ENCODE measurements around the gene PNPLA6.
"Not testable (repeated sequence)": the region's sequence is repeated elsewhere in the genome, so short reads cannot be mapped to it uniquely, and the experiment has no call there.

The PNPLA6 gene

DNA sequence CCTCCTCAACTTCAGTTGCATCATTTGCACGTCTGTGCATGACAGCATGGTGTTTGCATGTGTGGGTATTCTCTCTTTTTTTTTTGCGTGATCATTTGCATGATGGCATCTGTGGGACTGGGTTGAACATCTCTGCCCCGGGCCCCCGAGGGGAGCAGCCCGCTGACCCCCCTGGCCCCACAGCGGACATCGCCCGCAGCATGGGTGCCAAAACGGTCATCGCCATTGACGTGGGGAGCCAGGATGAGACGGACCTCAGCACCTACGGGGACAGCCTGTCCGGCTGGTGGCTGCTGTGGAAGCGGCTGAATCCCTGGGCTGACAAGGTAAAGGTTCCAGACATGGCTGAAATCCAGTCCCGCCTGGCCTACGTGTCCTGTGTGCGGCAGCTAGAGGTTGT, 23.1 kb downstream of the PNPLA6 start:
- no peak for DNase-seq

DNA sequence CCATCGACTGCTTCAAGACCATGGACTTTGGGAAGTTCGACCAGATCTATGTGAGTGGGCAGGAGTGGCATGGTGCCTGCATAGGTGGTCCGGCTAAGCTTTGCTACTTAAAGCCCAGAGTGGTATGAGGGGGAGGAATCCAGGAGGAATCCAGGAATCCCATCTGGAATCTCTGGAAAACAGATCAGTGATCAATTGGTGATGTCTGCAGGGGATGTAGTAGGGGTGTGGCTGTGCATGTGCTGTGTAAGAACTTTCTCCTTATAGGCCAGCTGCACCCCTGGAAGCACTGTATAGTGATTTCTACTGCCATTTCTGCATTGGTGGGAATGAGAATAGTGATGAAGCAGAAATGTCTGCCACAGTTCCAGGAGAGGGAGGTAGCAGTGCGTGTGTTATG, 23.6 kb downstream of the PNPLA6 start:
- DNase-seq = no peak

DNA sequence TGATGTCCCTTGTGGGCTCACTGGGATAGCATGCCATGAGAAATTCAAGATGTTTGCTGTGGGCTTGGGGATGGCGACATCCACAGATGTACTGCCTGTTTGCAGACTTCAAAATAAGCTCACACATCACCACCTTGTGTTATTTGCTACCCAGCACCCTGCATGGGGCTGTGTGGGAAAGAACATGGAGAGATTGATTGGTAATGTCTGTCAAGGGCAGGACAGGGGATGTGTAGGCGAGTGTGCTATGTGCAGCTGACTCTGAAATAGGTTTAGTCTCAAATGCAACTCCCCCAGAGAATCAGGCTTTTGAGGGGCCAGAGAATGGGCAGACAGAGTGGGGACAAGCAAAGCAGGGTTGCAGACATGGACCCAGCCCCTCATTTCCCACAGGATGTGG, 24.7 kb downstream of the PNPLA6 start:
- DNase-seq = no peak

DNA sequence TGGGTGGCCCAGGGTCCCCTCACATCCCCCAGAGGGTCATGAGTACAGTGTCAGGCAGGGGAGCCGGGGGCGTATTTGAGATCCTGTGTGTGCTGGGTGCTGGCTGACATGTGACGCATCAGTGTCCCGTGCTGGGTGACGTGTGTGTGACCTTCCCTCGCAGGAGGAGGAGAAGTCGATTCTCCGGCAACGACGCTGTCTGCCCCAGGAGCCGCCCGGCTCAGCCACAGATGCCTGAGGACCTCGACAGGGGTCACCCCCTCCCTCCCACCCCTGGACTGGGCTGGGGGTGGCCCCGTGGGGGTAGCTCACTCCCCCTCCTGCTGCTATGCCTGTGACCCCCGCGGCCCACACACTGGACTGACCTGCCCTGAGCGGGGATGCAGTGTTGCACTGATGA, 25.8 kb downstream of the PNPLA6 start:
- no peak for DNase-seq

DNA sequence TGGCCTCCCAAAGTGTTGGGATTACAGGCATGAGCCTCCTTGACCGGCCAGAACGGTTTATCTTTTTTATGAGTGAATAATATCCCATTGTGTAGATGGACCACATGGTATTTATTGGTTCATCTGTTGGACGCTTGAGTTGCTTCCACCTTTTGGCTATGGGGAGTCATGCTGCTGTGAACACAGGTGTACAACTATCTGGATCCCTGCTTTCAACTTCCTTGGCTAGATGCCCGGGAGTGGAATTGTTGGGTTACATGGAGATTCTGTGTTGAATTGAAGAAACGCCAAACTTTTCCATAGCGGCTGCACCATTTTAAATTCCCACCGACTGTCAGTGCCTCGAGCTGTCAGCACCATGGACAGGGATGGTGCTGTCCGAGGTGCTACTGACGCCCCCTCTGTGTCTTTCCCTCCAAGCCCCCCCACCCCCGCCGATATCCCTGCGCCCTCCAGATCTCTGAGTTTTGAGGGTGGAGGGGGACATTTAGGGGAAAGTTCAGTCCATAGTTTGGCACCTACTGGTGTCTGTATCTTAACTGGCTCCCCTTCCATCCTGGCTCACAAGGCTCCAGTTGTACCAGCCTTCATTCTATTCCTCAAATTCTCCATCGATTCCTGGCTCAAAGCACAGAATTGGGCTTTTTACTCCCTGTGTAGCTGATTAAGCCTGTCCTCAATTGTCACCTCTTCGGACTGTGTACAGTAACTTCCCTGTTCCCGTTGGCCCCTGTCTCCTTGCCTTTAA, 27.3 kb downstream of the PNPLA6 start:
- no peak for DNase-seq

DNA sequence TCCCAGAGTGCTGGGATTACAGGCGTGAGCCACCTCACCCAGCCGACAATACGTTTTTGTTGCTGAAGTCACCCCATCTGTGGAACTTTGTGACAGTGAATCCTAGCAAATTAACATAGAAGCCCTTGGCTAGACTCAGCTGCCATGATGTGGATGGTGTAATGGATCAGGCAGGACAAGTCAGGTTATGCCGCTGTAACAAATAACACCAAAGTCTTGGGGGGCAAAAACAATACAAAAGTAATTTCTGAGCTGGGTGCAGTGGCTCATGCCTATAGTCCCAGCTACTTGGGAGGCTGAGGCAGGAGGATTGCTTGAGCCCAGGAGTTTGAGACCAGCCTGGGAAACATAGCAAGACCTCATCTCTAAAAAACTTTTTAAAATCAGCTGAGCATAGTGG, 29.3 kb downstream of the PNPLA6 start:
- no peak for DNase-seq

DNA sequence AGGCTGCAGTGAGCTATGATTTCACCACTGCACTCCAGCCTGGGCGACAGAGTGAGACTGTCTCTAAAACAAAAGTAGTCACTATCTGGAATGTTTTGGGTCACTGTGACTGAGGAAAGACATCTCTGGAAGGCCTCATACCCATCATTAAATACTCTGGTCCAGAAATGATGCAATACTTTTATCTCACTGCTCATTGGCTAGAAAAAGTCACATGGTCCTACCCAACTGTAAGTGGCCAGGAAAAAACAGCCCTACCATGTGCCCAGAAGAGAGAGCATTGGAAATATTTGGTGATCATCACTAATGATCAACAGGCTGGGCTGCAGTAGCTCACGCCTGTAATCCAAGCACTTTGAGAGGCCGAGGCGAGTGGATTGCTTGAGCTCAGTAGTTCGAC, 29.8 kb downstream of the PNPLA6 start:
- DNase-seq = no peak

DNA sequence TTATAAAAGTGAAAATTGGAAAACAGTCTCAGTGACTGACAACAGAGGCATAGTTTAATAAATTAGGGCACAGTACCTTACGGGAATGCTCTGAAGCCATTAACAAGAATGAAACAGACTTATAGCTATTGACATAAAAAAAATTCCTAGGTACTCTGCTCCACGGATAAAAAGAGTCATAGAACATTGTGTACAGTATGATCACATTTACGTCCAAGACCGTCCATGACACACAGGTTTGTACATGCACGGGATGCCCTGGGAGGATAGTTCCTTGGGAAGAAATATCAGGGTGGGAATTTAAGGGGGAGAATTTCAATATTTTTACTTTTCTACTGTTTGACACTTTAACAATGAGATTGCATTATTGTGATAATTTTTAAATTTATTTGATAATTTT, 35.2 kb downstream of the PNPLA6 start:
- DNase-seq = no peak

DNA sequence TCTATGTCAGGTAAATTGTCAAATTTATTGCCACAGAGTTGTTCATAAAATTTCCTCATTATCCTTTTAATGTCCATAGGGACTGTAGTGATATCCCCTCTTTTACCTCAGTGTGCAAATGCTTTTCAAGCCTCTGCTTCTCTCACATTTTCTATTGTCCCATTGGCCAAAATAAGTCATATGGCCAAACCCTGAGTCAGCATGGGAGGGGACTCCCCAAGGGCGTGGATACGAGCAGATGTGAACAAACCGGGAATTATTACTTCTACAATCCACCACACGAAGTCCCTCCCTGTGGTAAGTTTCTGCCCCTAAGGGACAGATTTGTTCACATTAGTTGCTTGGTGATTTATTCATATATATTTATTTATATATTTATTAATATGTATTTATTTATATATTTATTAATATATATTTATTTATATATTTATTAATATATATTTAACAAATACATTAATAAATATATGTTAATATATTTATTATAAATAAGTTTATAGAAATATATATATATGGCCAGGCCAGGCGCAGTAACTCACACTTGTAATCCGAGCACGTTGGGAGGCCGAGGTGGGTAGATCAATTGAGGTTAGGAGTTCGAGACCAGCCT, 40.0 kb downstream of the PNPLA6 start:
- DNase-seq = no peak

DNA sequence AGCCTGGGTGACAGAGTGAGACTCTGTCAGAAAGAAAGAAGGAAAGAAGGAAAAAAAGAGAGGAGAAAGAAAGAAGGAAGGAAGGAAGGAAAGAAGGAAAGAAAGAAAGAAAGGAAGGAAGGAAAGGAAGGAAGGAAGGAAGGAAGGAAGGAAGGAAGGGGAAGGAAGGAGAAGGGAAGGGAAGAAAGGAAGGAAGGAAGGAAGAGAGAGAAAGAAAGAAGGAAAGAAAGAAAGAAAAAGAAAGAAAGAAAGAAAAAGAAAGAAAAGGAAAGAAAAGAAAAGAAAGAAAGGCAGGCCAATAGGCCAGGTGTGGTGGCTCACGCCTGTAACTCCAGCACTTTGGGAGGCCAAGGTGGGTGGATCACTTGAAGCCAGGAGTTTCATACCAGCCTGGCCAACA, 41.9 kb downstream of the PNPLA6 start:
- DNase-seq = not testable (repeated sequence)

DNA sequence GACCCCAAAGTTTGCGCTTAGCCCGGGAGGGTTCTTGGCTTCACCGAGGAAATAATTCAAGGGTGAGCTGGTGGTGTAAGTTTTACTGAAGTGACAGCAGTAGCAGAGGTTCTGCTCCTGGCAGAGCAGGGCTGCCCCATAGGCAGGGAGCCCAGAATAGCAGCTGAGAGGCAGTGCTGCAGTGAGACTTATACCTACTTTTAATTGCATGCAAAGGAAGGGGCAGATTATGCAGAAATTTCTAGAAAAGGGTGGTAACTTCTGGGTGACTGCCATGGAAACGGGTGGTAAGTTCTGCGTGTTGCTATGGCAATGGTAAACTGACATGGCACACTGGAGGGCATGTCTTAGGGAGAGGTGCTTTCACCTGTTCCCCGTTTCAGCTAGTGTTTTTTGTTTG, 42.6 kb downstream of the PNPLA6 start:
- no peak for DNase-seq

DNA sequence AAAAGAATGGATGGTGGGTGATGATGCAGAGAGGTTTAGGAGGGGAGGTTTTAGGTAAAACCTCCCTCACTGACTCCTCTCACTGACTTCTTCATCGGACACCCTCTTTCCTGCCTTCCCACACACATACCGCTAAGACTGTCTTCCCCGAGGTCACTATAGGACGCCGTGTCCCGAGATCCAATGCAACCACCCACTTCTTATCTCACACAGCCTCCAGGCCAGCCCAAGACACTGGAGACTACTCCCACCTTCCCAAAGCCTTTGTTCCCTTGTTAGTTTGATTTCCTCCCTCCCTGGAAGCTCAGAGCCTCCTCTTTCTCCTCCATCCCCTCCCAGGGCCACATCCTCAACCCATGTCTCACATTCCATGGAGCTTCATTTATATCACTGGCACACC, 43.7 kb downstream of the PNPLA6 start:
- no peak for DNase-seq

DNA sequence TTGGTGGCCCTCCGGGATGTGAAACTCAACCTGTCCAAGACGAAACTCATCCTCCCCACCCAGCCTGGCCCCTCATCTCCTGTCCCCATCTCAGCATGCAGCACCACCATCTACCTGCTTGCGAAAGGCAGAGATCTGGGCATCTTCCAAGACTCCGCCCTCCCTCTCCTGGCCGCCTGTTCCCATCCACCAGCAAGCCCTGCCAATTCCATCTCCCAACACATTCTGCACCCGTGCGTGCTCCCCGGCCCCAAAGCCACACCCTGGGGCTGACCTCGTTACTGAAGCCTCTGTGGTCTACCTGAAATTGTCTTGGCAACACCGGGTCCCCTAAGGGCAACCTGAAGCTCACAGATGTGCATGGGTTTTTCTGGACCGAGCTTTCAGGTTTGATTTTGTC, 46.9 kb downstream of the PNPLA6 start:
- no peak for DNase-seq

DNA sequence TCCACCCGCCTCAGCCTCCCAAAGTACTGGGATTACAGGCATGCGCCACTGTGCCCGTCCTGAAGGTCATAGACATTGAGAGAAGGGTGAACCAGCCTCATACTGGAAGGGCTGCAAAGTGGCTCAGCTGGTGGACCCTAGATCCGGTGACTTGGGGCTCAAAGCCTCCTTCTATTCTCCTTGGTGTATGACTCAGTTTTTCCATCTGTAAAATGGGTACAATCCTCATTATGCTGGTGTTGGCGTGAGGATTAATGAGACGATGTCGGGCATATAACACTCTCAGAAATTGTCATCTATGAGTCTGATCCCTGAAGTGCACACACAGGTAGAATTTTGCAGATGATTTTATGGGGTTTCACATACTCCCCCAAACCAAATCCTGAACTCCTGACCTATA, 54.3 kb downstream of the PNPLA6 start:
- no peak for DNase-seq

DNA sequence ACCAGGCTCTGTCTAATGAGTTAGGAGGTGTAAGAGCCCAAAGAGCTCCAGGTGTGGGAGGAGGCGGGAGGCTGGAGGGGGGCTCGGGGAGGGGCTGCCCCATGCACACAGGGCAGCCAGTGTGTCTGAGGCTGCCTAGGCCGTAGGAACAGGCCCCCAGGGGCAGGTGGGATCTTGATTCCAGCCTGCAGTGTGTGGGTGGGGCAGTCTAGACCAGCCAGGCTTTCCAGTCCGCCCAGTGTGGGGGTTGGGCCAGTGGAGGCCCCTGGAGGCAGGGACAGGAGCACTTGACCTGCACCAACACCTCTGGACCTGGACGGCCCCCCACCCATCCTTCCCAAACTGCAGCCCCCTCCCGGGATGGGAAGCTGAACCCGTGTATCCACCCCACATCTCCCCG, 54.7 kb downstream of the PNPLA6 start:
- DNase-seq = no peak

DNA sequence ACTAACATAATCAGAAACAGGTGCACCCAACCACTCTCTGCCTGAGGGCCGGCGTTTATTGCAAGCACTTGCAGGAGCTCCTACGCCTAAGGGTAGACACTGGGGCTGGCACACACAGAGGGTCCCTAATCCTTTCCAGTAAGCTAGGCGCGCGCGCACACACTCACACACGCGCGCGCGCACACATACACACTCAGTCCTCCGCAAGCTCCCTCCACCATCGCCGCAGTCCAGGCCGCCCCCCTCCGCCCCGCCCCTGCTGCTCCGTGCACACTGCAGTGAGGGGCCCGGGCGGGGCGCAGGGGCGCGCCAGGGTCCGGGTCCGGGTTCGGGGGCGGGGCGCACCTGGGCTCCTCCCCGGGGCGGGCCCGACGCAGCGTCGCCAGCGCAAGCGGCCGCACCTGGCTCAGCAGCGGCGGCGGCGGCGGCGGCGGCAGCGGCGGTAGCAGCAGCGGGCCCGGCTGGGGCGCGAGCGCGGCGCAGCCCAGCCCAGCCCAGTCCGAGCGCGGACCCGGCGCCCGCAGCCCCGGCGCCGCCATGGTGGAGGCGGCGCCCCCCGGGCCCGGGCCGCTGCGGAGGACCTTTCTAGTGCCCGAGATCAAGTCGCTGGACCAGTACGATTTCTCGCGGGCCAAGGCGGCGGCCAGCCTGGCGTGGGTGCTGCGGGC, 60.1 kb downstream of the PNPLA6 start, which contains the start of gene CAMSAP3:
Gene CAMSAP3 (plus strand): TSS at position 398 of the 668 bp plus-strand sequence. CDS start 140 bp downstream, at position 538.
- no peak for DNase-seq

DNA sequence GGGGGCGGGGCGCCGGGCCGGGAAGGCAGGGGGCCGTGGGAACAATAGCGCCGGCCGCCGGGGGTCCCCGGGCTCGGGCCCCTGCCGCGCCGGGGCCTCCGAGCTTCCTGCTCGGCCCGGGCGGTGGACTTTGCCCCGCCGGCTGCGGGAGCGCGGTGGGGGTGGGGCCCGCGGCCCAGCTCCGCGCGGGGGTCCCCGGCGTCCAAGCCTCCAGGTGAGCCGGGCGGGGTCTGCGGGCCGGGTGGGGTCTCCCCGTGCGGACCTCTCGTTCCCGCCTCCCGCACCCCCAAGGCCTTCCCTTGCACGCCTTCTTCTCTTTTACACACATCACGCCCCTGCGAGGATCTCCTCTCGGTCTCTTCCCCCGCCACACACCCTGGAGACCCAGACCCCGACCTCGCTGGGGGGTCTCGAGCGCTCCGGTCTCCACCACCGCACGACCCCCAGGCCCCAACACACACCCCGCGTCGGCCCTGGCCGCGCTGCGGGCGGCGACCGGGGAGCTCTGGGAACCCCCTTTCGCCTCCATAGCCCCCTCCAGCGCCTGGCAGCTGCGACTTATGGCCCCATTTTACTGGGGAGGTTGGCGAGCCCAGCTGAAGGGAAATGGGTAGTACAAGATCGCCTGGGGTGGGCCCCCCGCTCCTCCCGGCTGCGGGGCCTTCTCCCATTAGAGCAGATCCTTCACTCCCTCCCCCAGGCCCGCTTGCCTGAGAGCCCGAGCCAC, 60.9 kb downstream of the PNPLA6 start:
- DNase-seq = no peak

DNA sequence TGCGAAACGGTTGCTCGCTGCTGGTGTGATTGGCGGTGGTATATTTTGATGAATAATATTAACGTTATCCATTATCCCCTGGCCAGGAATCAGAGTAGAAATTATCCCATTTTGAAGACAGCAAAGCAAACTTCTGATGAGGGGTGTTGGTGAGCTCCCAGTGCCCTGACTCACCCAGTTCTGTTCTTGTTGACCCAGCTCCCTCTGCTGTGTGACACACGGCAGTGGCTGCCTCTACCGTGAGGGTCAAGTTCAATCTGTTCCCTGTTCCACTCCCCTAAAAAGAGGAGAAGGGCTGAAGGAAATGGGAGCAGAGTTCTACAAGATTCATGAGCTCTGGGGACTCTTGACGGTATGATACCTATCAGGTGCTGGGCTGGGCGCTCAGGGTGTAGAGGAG, 62.2 kb downstream of the PNPLA6 start:
- DNase-seq = no peak

DNA sequence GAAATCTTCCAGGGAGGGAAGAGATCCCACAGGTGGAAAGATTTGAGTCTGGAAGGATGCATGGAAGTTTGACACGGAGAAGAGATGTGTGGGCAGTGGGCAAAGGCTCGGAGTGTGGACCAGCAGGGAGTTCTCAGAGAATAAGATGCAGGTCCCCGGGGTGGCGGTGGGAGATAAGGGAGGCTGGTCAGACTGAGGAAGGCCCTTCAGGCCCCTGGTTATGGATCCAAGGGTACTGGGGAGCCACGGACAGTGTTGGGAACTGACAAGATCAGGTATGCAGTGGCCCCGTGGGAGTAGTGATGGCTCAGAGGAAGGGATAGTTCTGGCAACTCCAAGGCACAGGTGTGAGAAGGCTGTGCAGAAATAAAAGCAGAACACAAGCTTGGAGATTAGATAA, 62.7 kb downstream of the PNPLA6 start:
- no peak for DNase-seq

DNA sequence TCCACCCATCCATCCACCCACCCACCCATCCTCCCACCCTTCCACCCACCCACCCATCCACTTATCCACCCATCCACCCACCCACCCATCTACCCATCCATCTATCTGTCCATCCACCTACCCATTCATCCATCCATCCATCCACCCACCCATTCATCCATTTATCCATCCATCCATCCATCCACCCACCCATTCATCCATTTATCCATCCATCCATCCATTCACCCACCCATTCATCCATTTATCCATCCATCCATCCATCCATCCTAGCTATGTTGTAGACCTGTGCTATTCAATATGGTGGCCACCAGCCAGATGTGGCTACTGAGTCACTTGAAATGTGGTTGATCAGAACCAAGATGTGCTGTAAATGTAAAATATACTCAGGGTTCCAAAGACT, 65.2 kb downstream of the PNPLA6 start:
- no peak for DNase-seq

DNA sequence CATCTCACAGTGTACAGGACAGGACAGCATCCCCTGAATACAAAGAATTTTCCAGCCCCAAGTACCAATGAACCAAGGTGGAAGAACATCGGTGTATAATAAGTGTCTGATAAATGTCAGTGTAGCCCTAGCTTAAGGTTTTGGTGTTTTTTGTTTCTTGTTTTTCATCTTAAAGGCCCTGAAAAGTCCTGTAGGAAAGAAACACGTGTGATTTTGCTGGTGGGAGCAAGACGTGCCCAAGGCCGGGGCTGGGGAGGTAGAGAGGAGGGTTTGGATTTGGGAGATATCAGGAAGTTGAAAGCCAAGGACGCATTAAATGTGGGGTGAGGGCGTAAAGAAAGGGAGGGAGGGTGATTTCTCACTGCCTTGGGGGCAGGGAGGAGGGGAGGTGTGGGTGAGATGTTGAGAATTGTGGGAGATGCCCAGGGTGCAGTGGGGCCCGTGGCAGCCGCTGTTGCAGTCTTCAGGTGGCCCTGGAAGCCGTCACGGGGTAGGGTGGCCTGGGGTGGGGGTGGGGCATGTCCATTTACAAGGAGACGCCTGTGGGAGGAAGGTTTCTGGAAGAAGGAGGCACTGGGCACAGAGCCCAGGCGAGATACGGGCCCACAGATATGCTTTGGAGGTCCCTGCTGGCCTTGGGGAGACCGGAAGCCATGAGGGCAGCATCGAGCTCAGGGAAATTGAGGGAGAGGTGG, 66.9 kb downstream of the PNPLA6 start:
- DNase-seq = no peak

DNA sequence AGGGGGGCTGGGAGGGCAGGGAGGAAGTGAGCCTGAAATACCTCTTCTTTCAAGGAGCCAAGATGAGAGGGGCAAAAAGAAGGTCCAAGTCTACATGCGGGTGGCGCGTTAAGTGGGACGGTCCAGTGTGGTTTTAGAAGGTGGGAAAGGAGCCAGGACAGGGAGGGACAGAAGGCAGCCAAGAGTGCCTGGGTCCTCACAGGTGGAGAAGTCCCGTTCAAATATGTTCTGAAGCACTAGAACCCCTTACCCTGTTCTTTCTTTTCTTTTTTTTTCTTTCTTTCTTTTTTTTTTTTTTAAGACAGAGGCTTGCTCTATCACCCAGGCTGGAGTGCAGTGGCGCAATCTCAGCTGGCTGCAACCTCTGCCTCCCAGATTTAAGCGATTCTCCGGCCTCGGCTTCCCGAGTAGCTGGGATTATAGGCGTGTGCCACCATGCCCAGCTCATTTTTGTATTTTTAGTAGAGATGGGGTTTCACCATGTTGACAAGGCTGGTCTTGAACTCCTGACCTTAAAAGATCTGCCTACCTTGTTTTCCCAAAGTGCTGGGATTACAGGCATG, 67.5 kb downstream of the PNPLA6 start:
- no peak for DNase-seq

DNA sequence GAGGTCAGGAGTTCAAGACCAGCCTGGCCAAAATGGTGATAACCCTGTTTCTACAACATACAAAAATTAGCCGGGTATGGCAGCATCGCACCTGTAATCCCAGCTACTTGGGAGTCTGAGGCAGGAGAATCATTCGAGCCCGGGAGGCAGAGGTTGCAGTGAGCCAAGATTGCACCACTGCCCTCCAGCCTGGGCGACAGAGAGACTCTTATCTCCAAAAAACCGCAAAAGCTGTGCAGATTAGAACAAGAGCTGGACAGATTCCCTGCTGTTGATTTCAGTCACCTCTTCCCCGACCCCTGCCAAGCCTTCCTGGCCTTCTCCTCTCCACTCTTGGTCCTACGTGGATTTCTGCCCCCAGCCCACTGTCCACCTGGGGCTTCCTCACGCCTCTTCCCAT, 68.4 kb downstream of the PNPLA6 start:
- no peak for DNase-seq
